Fibroblast of mammary gland (primary cell): Measurements from ENCODE around the gene FBXL7.

Source experiments
- DNase-seq: peaks from one replicate; pipeline ENCODE4 v3.0.0-alpha.2; 2010; ENCODE audit warnings: low read depth
- H3K4me3 ChIP-seq: 2 replicates; pipeline ENCODE4 v1.5.1; 2011; ENCODE audit warnings: low read depth, mild to moderate bottlenecking, low read length, moderate library complexity; ENCODE audit not compliant: control insufficient read depth
- CTCF ChIP-seq: conservative IDR thresholded peaks from 2 replicates; pipeline ENCODE4 v1.5.1; 2011; ENCODE audit warnings: low read depth, low read length, inconsistent platforms; ENCODE audit not compliant: control insufficient read depth, insufficient read depth

Gene FBXL7

GRCh38 chr5:15585841-15586591, 86.0 kb downstream of the FBXL7 start:
- no peak for TF ChIP-seq CTCF
- DNase-seq: no peak
- no peak overlapping the region for H3K4me3 ChIP-seq

GRCh38 chr5:15587916-15588315, 87.9 kb downstream of the FBXL7 start:
- no peak for TF ChIP-seq CTCF
- H3K4me3 ChIP-seq: no peak overlapping the region
- peak; percentile 38 for DNase-seq

- no peak for TF ChIP-seq CTCF
- DNase-seq: no peak
Measured at GRCh38 chr5:15592728-15593127, 92.7 kb downstream of the FBXL7 start.

GRCh38 chr5:15594977-15595568, 95.1 kb downstream of the FBXL7 start:
- no peak for TF ChIP-seq CTCF
- DNase-seq: no peak

More at GRCh38 chr5:15592728-15593127, 92.7 kb downstream of the FBXL7 start:
- H3K4me3 ChIP-seq: no peak overlapping the region

GRCh38 chr5:15595929-15596328, 95.9 kb downstream of the FBXL7 start:
- H3K4me3 ChIP-seq: no peak overlapping the region
- no peak for DNase-seq
- TF ChIP-seq CTCF: no peak

More at GRCh38 chr5:15594977-15595568, 95.1 kb downstream of the FBXL7 start:
- H3K4me3 ChIP-seq: no peak overlapping the region

- TF ChIP-seq CTCF: no peak
- no peak for DNase-seq
- no peak overlapping the region for H3K4me3 ChIP-seq
Measured at GRCh38 chr5:15596936-15597335, 97.0 kb downstream of the FBXL7 start.

GRCh38 chr5:15597804-15598203, 97.8 kb downstream of the FBXL7 start:
- TF ChIP-seq CTCF: no peak
- no peak overlapping the region for H3K4me3 ChIP-seq

More at GRCh38 chr5:15597804-15598203, 97.8 kb downstream of the FBXL7 start:
- DNase-seq: no peak
